ENCODE results near the gene PSTPIP1.
A peak's percentile ranks its signal among the peaks of the same experiment; 100 is the strongest.

The PSTPIP1 gene

GRCh38 chr15:77044228-77045042, 49.5 kb downstream of the PSTPIP1 start:
- Mint-ChIP-seq H3K9me3 (no peaks in the 10 kb centered on the region), H3K27ac (peak overlapping the region; percentile 28), H3K36me3 (ENCODE audit: low read depth) (peaks cover 69% of the 10 kb centered on the region)

DNA sequence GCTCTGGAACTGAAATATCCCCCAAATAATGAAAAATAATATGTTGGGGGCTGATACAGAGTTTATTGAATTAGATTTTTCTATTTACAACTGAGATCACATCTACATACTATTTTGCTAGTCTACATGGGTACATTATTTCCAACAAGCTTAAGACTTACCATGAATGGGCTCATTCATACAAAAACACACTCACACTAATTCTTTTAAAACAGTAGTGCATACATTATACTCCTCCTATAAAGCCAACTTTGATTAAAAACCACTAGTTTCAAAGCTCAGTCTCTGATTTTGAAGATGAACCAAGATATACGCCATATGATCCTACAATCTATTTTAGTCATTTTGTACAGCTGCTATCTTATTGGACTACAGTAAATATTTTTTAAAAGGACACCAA, 51.1 kb downstream of the PSTPIP1 start:
- peaks cover 8% of the 10 kb centered on the region for H3K4me1 Mint-ChIP-seq (ENCODE audit: low read depth)
- no peak overlapping the region for H3K27ac Mint-ChIP-seq
- H3K36me3 Mint-ChIP-seq (ENCODE audit: low read depth) = peaks cover 68% of the 10 kb centered on the region
- H3K9me3 Mint-ChIP-seq = no peaks in the 10 kb centered on the region
- no peaks in the 10 kb centered on the region for H3K27me3 Mint-ChIP-seq
- no peak overlapping the region for H3K4me3 Mint-ChIP-seq

More at GRCh38 chr15:77044228-77045042, 49.5 kb downstream of the PSTPIP1 start:
- peaks cover 13% of the 10 kb centered on the region for H3K4me1 Mint-ChIP-seq (ENCODE audit: low read depth)
- H3K4me3 Mint-ChIP-seq = no peak overlapping the region
- no peaks in the 10 kb centered on the region for H3K27me3 Mint-ChIP-seq

- Mint-ChIP-seq H3K4me3 (no peak overlapping the region), H3K4me1 (ENCODE audit: low read depth) (peaks cover 7% of the 10 kb centered on the region), H3K36me3 (ENCODE audit: low read depth) (peaks cover 61% of the 10 kb centered on the region), H3K27me3 (no peaks in the 10 kb centered on the region), H3K9me3 (no peaks in the 10 kb centered on the region), H3K27ac (peak overlapping the region; percentile 28)
Measured at GRCh38 chr15:77046704-77047412, 51.9 kb downstream of the PSTPIP1 start.

- no peaks in the 10 kb centered on the region for H3K9me3 Mint-ChIP-seq
- no peaks in the 10 kb centered on the region for H3K27me3 Mint-ChIP-seq
- peaks cover 7% of the 10 kb centered on the region for H3K4me1 Mint-ChIP-seq (ENCODE audit: low read depth)
- peaks cover 63% of the 10 kb centered on the region for H3K36me3 Mint-ChIP-seq (ENCODE audit: low read depth)
- no peak overlapping the region for H3K4me3 Mint-ChIP-seq
- H3K27ac Mint-ChIP-seq = no peak overlapping the region
Measured at GRCh38 chr15:77048135-77048876, 53.4 kb downstream of the PSTPIP1 start.

DNA sequence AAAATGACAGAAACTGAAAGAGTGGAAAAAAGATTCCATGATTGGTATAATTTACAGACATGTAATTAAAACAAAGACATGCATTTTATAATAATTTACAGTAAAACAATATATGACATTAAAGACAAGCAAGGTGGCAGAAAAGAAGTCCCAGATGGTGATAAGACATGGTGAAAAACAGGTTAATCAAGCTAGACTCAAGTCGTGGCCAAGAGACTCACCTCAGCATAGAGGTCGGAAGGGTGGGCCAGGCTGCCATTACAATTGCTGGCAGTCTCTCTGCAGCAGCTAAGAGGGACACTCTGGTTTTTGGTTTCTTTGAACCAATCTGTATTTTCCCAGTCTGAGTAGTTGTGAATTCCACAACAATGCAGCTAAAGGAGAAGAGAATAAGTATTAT, 57.6 kb downstream of the PSTPIP1 start:
- no peak overlapping the region for H3K27ac Mint-ChIP-seq
- H3K4me3 Mint-ChIP-seq = no peak overlapping the region
- no peaks in the 10 kb centered on the region for H3K27me3 Mint-ChIP-seq
- no peaks in the 10 kb centered on the region for H3K9me3 Mint-ChIP-seq
- peaks cover 19% of the 10 kb centered on the region for H3K4me1 Mint-ChIP-seq (ENCODE audit: low read depth)
- H3K36me3 Mint-ChIP-seq (ENCODE audit: low read depth) = peaks cover 33% of the 10 kb centered on the region

GRCh38 chr15:77053709-77054108, 58.8 kb downstream of the PSTPIP1 start:
- Mint-ChIP-seq H3K4me3 (no peak overlapping the region), H3K36me3 (ENCODE audit: low read depth) (peaks cover 24% of the 10 kb centered on the region), H3K27me3 (no peaks in the 10 kb centered on the region), H3K9me3 (no peaks in the 10 kb centered on the region), H3K27ac (no peak overlapping the region), H3K4me1 (ENCODE audit: low read depth) (peaks cover 30% of the 10 kb centered on the region)

DNA sequence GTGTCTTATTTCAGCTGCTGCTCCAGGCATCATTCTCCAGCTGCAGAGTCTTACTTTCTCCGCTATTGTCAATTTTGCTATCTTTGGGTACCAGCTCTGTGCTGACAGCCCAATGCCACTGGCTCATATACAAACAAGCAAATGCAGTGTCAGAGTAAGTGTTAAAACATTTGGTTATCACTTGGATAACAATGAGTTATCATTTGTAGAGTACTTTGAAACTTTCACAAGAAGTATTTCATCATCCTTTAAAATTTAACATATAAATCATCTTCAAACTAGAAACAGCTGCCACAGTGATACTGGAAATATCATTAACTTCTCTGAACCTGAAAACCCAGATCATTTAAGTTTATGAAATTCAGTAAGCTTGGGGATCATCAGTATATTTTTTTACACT, 62.1 kb downstream of the PSTPIP1 start:
- H3K27me3 Mint-ChIP-seq = no peaks in the 10 kb centered on the region
- H3K27ac Mint-ChIP-seq = peak overlapping the region; percentile 16
- peaks cover 15% of the 10 kb centered on the region for H3K36me3 Mint-ChIP-seq (ENCODE audit: low read depth)
- peaks cover 58% of the 10 kb centered on the region for H3K4me1 Mint-ChIP-seq (ENCODE audit: low read depth)
- no peaks in the 10 kb centered on the region for H3K9me3 Mint-ChIP-seq
- H3K4me3 Mint-ChIP-seq = no peak overlapping the region

- H3K9me3 Mint-ChIP-seq = no peaks in the 10 kb centered on the region
- H3K4me1 Mint-ChIP-seq (ENCODE audit: low read depth) = peaks cover 64% of the 10 kb centered on the region
- peaks cover 9% of the 10 kb centered on the region for H3K36me3 Mint-ChIP-seq (ENCODE audit: low read depth)
- no peak overlapping the region for H3K27ac Mint-ChIP-seq
- H3K27me3 Mint-ChIP-seq = no peaks in the 10 kb centered on the region
- no peak overlapping the region for H3K4me3 Mint-ChIP-seq
Measured at GRCh38 chr15:77057685-77058084, 62.8 kb downstream of the PSTPIP1 start.

DNA sequence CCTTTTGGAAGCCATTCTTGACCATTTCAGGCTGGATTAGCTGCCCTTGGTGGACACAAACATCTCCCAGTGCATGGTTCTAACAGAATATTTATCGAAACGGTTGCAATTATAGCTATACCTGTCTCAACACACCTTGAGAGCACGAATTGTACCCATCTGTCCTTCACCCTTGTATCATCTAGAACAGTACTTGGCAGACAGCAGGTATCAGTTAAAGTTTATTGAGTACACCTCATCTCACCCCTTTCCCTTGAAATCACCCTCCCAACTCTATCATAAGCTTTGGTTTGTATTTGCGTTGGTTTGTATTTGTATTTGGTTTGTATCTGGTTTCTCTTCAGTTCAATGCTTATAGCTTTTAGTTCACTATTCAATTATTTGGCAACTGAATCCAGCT, 63.5 kb downstream of the PSTPIP1 start:
- peaks cover 8% of the 10 kb centered on the region for H3K36me3 Mint-ChIP-seq (ENCODE audit: low read depth)
- H3K27ac Mint-ChIP-seq = no peak overlapping the region
- no peaks in the 10 kb centered on the region for H3K9me3 Mint-ChIP-seq
- H3K27me3 Mint-ChIP-seq = no peaks in the 10 kb centered on the region
- no peak overlapping the region for H3K4me3 Mint-ChIP-seq
- H3K4me1 Mint-ChIP-seq (ENCODE audit: low read depth) = peaks cover 70% of the 10 kb centered on the region

DNA sequence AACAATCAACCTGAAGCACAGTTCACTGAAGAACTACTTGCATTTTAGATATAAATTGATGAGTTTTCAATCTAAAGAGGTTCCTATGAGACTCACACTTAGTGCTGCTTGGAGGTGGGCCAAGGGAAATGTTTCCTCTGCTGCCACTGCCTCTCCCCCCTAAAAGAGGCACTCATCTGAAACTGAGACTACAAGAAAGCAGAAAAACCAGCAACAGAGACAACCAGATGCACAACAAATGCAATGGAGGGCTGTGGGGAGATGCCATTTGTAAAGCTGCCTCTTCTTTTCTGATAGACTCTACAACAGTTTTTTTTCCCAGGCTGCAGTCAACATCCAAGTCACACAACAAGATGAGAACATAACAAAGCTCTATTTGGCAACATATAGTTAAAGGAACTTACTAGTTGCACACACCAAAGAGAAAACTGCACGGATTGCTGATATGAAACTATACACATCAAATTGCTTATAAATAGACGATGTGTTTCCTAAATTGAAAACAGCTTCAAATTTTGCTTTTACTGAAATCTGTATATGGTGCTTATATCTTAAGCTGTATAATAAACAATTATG, 64.9 kb downstream of the PSTPIP1 start:
- H3K27ac Mint-ChIP-seq = peak overlapping the region; percentile 13
- H3K9me3 Mint-ChIP-seq = no peaks in the 10 kb centered on the region
- peaks cover 75% of the 10 kb centered on the region for H3K4me1 Mint-ChIP-seq (ENCODE audit: low read depth)
- peaks cover 5% of the 10 kb centered on the region for H3K36me3 Mint-ChIP-seq (ENCODE audit: low read depth)
- no peaks in the 10 kb centered on the region for H3K27me3 Mint-ChIP-seq
- no peak overlapping the region for H3K4me3 Mint-ChIP-seq

DNA sequence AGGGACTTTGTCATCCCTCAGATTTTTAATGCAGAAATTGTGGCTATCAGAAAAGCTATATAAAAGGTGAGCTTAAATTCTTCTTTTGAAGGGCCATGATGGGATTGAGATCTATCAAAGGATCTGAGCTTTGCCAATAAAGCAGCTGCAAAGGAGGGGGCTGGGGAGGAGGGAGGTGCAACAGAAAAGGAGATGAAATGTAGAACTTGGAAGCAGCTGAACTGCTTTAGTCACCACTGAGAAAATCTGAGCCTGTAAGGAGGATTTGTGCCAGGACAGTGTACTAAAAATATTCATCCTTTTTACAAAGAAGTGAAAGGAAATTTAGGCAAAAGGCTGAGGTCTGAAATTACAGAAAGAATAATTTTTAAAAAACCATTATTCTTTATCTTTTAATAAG, 65.6 kb downstream of the PSTPIP1 start:
- H3K36me3 Mint-ChIP-seq (ENCODE audit: low read depth) = peaks cover 5% of the 10 kb centered on the region
- H3K9me3 Mint-ChIP-seq = no peaks in the 10 kb centered on the region
- no peak overlapping the region for H3K27ac Mint-ChIP-seq
- H3K27me3 Mint-ChIP-seq = no peaks in the 10 kb centered on the region
- peaks cover 78% of the 10 kb centered on the region for H3K4me1 Mint-ChIP-seq (ENCODE audit: low read depth)
- H3K4me3 Mint-ChIP-seq = no peak overlapping the region

DNA sequence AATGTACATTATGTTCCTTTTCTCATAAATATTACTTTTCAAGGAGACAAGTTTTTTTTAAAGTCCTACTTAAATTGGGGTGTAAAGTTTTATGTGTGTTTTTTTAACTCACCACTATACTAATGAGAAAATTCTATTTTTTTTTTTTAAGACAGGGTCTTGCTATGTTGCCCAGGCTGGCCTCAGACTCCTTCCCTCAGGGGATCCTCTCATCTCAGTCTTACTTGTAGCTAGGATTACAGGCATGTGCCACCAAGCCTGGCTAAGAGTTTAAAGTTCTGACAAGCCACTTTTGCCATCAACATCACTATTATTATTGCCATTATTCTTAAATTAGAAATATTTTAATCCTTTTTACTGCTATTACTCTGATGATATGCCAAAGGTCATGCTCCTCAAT, 68.3 kb downstream of the PSTPIP1 start:
- H3K4me3 Mint-ChIP-seq = no peak overlapping the region
- no peaks in the 10 kb centered on the region for H3K9me3 Mint-ChIP-seq
- H3K36me3 Mint-ChIP-seq (ENCODE audit: low read depth) = peaks cover 15% of the 10 kb centered on the region
- peaks cover 82% of the 10 kb centered on the region for H3K4me1 Mint-ChIP-seq (ENCODE audit: low read depth)
- peak overlapping the region; percentile 15 for H3K27ac Mint-ChIP-seq
- no peaks in the 10 kb centered on the region for H3K27me3 Mint-ChIP-seq

GRCh38 chr15:77064063-77064462, 69.1 kb downstream of the PSTPIP1 start:
- no peaks in the 10 kb centered on the region for H3K9me3 Mint-ChIP-seq
- no peak overlapping the region for H3K4me3 Mint-ChIP-seq
- H3K27me3 Mint-ChIP-seq = no peaks in the 10 kb centered on the region
- peaks cover 82% of the 10 kb centered on the region for H3K4me1 Mint-ChIP-seq (ENCODE audit: low read depth)
- peaks cover 19% of the 10 kb centered on the region for H3K36me3 Mint-ChIP-seq (ENCODE audit: low read depth)
- no peak overlapping the region for H3K27ac Mint-ChIP-seq

- Mint-ChIP-seq H3K36me3 (ENCODE audit: low read depth) (peaks cover 19% of the 10 kb centered on the region), H3K27ac (peak overlapping the region; percentile 9), H3K27me3 (no peaks in the 10 kb centered on the region), H3K4me1 (ENCODE audit: low read depth) (peaks cover 83% of the 10 kb centered on the region), H3K4me3 (no peak overlapping the region), H3K9me3 (no peaks in the 10 kb centered on the region)
Measured at GRCh38 chr15:77064539-77065308, 69.8 kb downstream of the PSTPIP1 start.

All from stimulated activated naive CD8-positive, alpha-beta T cell treated with anti-CD3 and anti-CD28 coated beads, Interleukin-15, Interleukin-2, amounts not matched to agents 100 ng/mL and 50 ng/mL, for 24 hours (primary cell).